B cell (primary cell): ENCODE results near the gene KCNQ5. TPM values are rescaled to one million over a fixed set of nuclear protein-coding genes. Genes with fewer than 3 reads are reported as not detected.

Source experiments
- ATAC-seq: fragments of 200-7000 bp; cut with Tn5 transposase; one replicate; pipeline ENCODE4 v1.10.0; 2021; ENCODE audit warnings: low read depth, mild to moderate bottlenecking, moderate number of reproducible peaks, moderate library complexity
- CTCF ChIA-PET: fragments of 350-600 bp; sonication (Branson Sonifier 250); formaldehyde crosslinking; loops from one replicate; lab custom pipeline; 2021; ENCODE audit warnings: antibody characterized with exemption, inconsistent platforms; lab: Charles Lee
- POLR2A ChIA-PET: fragments of 350-600 bp; sonication (Branson Sonifier 250); formaldehyde crosslinking; loops from one replicate; lab custom pipeline; 2021; ENCODE audit warnings: antibody characterized with exemption; lab: Charles Lee
- DNase-seq: peaks from one replicate; pipeline ENCODE4 v3.0.0; 2013
- H2AFZ ChIP-seq: 2 replicates; pipeline ENCODE4 v1.6.1; 2012; ENCODE audit warnings: mild to moderate bottlenecking, low read depth, low read length; ENCODE audit not compliant: insufficient read depth, poor library complexity, severe bottlenecking
- H3K27ac ChIP-seq, 2 donors: 1 replicate in 1 of 2; 2 replicates in 1 of 2; pipeline ENCODE4 v1.5.1; 2012 to 2013; ENCODE audit warnings: low read length in 2 of 2, mild to moderate bottlenecking in 2 of 2, moderate library complexity in 1 of 2
- H3K27me3 ChIP-seq, 4 experiments: fragments of 200-600 bp in 1 of 4; sonication (generic) in 1 of 4; replicated peaks in 1 of 4; 1 replicate in 2 of 4; 2 replicates in 2 of 4; pipeline versions ENCODE4 v1.6.1 to v1.7.0; 2013 to 2016; ENCODE audit warnings: low read length in 3 of 4, mild to moderate bottlenecking in 2 of 4, mixed read lengths in 1 of 4, moderate library complexity in 1 of 4; ENCODE audit not compliant: insufficient read depth in 4 of 4, control insufficient read depth in 3 of 4; ENCODE audit errors: control extremely low read depth in 1 of 4
- H3K36me3 ChIP-seq, 2 experiments: replicated peaks in 1 of 2; 1 replicate in 1 of 2; 2 replicates in 1 of 2; pipeline versions ENCODE4 v1.6.1 to v1.7.1; 2013; ENCODE audit warnings: low read length in 1 of 2; ENCODE audit not compliant: insufficient read depth in 2 of 2, control insufficient read depth in 1 of 2; ENCODE audit errors: control extremely low read depth in 1 of 2, extremely low read depth in 1 of 2
- H3K4me1 ChIP-seq, 2 donors: fragments of 200-600 bp in 1 of 2; sonication (generic) in 1 of 2; 1 replicate in 1 of 2; 2 replicates in 1 of 2; pipeline versions ENCODE4 v1.5.1 to v1.6.1; 2013 to 2017; ENCODE audit warnings: low read length in 2 of 2; ENCODE audit not compliant: control insufficient read depth in 2 of 2, insufficient read depth in 2 of 2
- H3K4me2 ChIP-seq: replicated peaks from 2 replicates; pipeline ENCODE3; 2012; ENCODE audit warnings: mild to moderate bottlenecking, low read depth, low read length; ENCODE audit not compliant: poor library complexity, severe bottlenecking
- H3K4me3 ChIP-seq, 5 experiments: fragments of 200-600 bp in 1 of 5; sonication (generic) in 1 of 5; 1 replicate in 3 of 5; 2 replicates in 2 of 5; pipeline versions ENCODE4 v1.5.1 to v1.7.0; 2011 to 2016; ENCODE audit warnings: low read length in 4 of 5, mild to moderate bottlenecking in 4 of 5, low read depth in 2 of 5, control low read depth in 1 of 5, moderate library complexity in 1 of 5; ENCODE audit not compliant: insufficient read depth in 1 of 5; ENCODE audit errors: control extremely low read depth in 1 of 5, extremely low read depth in 1 of 5
- H3K79me2 ChIP-seq: fragments of 200-600 bp; sonication (generic); one replicate; pipeline ENCODE4 v1.6.0; 2016; ENCODE audit warnings: low read length; ENCODE audit not compliant: control insufficient read depth, insufficient read depth
- H3K9ac ChIP-seq: fragments of 200-600 bp; sonication (generic); 2 replicates; pipeline ENCODE4 v1.6.1; 2017; ENCODE audit warnings: mild to moderate bottlenecking, low read length, moderate library complexity
- H3K9me3 ChIP-seq, 3 donors: one replicate each; pipeline versions ENCODE4 v1.6.1 to v1.7.1; 2013; ENCODE audit warnings: low read length in 2 of 3; ENCODE audit not compliant: control insufficient read depth in 2 of 3, insufficient read depth in 1 of 3; ENCODE audit errors: control extremely low read depth in 1 of 3
- H4K20me1 ChIP-seq: 2 replicates; pipeline ENCODE4 v1.6.0; 2012; ENCODE audit warnings: mild to moderate bottlenecking, low read length; ENCODE audit not compliant: insufficient read depth, control insufficient read depth, poor library complexity, severe bottlenecking
- H3K27ac Mint-ChIP-seq: one replicate; pipeline ENCODE4 v1.8.0; 2021; ENCODE audit warnings: mixed read lengths
- H3K27me3 Mint-ChIP-seq: one replicate; pipeline ENCODE4 v1.8.0; 2021; ENCODE audit warnings: mixed read lengths
- H3K4me1 Mint-ChIP-seq: one replicate; pipeline ENCODE4 v1.8.0; 2021; ENCODE audit warnings: mixed read lengths
- H3K4me3 Mint-ChIP-seq: one replicate; pipeline ENCODE4 v1.8.0; 2021; ENCODE audit warnings: mixed read lengths
- H3K9me3 Mint-ChIP-seq: one replicate; pipeline ENCODE4 v1.8.0; 2022; ENCODE audit warnings: mixed read lengths; ENCODE audit not compliant: insufficient read depth
- CTCF ChIP-seq: fragments of 200-600 bp; IDR thresholded peaks from one replicate; pipeline ENCODE4 v1.8.0; 2022; ENCODE audit warnings: antibody characterized with exemption, mild to moderate bottlenecking
- EZH2 ChIP-seq: IDR thresholded peaks from 2 replicates; pipeline ENCODE4 v1.6.1; 2012; ENCODE audit warnings: borderline replicate concordance, low read depth, mild to moderate bottlenecking, moderate library complexity, low read length; ENCODE audit not compliant: insufficient read depth, poor library complexity, severe bottlenecking
- WGBS: methylation state at CpG from one replicate; pipeline ENCODE4 v1.1.5; 2013; ENCODE audit warnings: missing lambda C conversion rate; ENCODE audit not compliant: insufficient coverage; 5-methylcytosine and 5-hydroxymethylcytosine counted together
- intact Hi-C: fragments of 100-400 bp; cut with micrococcal nuclease; formaldehyde crosslinking; loops from one replicate; pipeline ENCODE4 v1.10.0; 2022
- polyA plus RNA-seq: library from polyadenylated mRNA; depleted of rRNA; stranded (reverse); fragments of >200 nt; gene quantifications from 2 replicates; pipeline ENCODE4 v1.2.3, GENCODE V29; 2012
- total RNA-seq, 2 donors: library from RNA; stranded (reverse); fragments of 120-200 nt in 1 of 2; gene quantifications; 1 replicate in 1 of 2; 2 replicates in 1 of 2; pipeline versions ENCODE4 v1.2.3 to v1.2.4, GENCODE V29; 2013 to 2022

Gene KCNQ5
- total and polyA plus RNA-seq, 2 donors (not counting 1 experiment from before 2014, with no cell fraction given): 2.3 to 9.4 TPM

GRCh38 chr6:72712910-72713309, 91.0 kb downstream of the KCNQ5 start:
- Mint-ChIP-seq H3K4me3 (no peak overlapping the region), H3K27ac (no peak overlapping the region), H3K27me3 (no peaks in the 10 kb centered on the region), H3K9me3 (peaks cover 10% of the 10 kb centered on the region), H3K4me1 (no peaks in the 10 kb centered on the region)
- no peak for DNase-seq
- ChIA-PET CTCF (interaction anchor here (1.2 kb wide), 1 partner anchor 9 kb away, joined by 3 read pairs; no protein-coding TSS in a partner anchor), POLR2A (no interaction called here)
- 96% methylated on average over 3 of the region's 6 CpGs for whole genome bisulfite sequencing
- Histone ChIP-seq H3K4me3 (no peak overlapping the region), H3K4me1 (no peaks in the 10 kb centered on the region), H3K36me3 (peaks cover 0 to 1% of the 10 kb centered on the region in 2 experiments), H4K20me1 (no peaks in the 10 kb centered on the region), H3K79me2 (no peaks in the 10 kb centered on the region), H3K27ac (no peak overlapping the region), H2AFZ (no peak overlapping the region), H3K27me3 (no peaks in the 10 kb centered on the region), H3K4me2 (no peak overlapping the region), H3K9me3 (peaks cover 0 to 7% (median 4%) of the 10 kb centered on the region in 3 donors), H3K9ac (no peak overlapping the region)
- no peak for TF ChIP-seq EZH2
- no peak for TF ChIP-seq CTCF
- intact Hi-C loops: no loop called here
- no peak for ATAC-seq

- no peaks in the 10 kb centered on the region for H3K9me3 ChIP-seq
- POLR2A ChIA-PET: no interaction called here
- Mint-ChIP-seq H3K9me3 (peaks cover 6% of the 10 kb centered on the region), H3K27me3 (no peaks in the 10 kb centered on the region), H3K4me1 (no peaks in the 10 kb centered on the region), H3K27ac (no peak overlapping the region), H3K4me3 (no peak overlapping the region)
- ATAC-seq: no peak
- TF ChIP-seq EZH2 (no peak), CTCF (no peak)
- peaks cover 0 to 1% of the 10 kb centered on the region in 2 experiments for H3K36me3 ChIP-seq
- H3K4me1 ChIP-seq: no peaks in the 10 kb centered on the region
- no peak for DNase-seq
- CTCF ChIA-PET: no interaction called here
- H3K4me2 ChIP-seq: no peak overlapping the region
- H3K79me2 ChIP-seq: no peaks in the 10 kb centered on the region
- no peaks in the 10 kb centered on the region for H3K27me3 ChIP-seq
- H4K20me1 ChIP-seq: no peaks in the 10 kb centered on the region
- WGBS: 97% methylated on average over 4 of the region's 5 CpGs
- H3K27ac ChIP-seq: no peak overlapping the region
- no peak overlapping the region for H3K4me3 ChIP-seq
- no peak overlapping the region for H2AFZ ChIP-seq
- intact Hi-C loops: no loop called here
- no peak overlapping the region for H3K9ac ChIP-seq
Observed at GRCh38 chr6:72715119-72715518, 93.3 kb downstream of the KCNQ5 start.
